ENCODE measurements around the gene MXI1.

DNA sequence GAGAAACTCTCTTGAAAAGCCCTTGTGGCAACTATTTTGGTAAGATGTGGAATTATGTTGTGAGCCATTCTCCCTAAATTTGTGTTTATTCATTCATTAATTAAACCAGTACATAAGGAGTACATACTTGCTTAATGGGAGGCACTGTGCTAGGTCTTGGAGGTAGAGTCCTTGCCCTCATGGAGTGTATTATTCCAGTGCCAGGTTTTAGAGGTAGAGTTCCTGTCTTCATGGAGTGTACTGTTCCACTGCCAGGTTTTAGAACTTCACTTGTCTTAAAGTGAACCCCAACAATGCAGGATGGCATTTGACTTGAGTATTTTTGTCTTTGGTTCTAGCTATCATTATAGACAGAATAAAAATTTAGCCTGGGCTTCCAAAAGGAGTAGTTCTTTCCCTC lies 8.8 kb downstream of the MXI1 start:
- TF ChIP-seq YY1 (IDR thresholded peaks at IDR 0.05; ENCODE audit: insufficient read depth, insufficient read length) (no peak), SUZ12 (IDR thresholded peaks at IDR 0.05; ENCODE audit: extremely low read depth, insufficient read depth, insufficient read length) (no peak)

Data from NT2/D1 (cell line).